ENCODE data around the gene SLC46A3. TPM values are rescaled to one million over a fixed set of nuclear protein-coding genes. Genes with fewer than 3 reads are reported as not detected.

The SLC46A3 gene
- total and polyA plus RNA-seq, 2 of the 13 experiments (the other 11 are each of a cell fraction or from before 2014, with no cell fraction given) = not detected

DNA sequence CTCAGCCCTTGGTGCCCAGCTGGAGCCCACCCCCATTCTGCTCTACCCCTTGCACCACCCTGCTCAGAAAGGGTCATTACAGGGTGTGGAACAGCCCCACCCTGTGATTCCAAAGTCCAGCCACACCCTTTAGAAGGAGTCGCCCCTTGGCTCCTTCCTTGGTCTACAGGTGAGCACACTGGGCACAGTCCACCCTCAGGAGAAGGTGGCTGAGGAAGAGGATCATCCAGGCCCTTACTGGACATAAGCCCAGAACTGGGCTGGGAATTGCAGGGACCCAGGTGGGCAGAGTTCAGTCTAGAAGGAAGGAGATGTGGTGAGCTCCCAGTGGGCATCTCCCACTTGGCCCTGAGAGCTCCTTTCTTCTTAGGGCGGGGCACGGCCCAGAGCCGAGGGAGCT is 8.6 kb downstream of the SLC46A3 start:
- ChIA-PET CTCF (ENCODE audit: low intra/inter-chr PET ratio, low total read pairs) (no interaction called here), POLR2A (no interaction called here)
- Histone ChIP-seq H3K27me3 (ENCODE audit: control insufficient read depth in 1 of 2, insufficient read depth in 2 of 2, low read length in 2 of 2) (no peaks in the 10 kb centered on the region), H3K79me2 (ENCODE audit: insufficient read depth, low read length) (no peaks in the 10 kb centered on the region), H3K4me1 (ENCODE audit: insufficient read depth, low read length) (no peaks in the 10 kb centered on the region), H2AFZ (ENCODE audit: low read length) (no peak overlapping the region), H3K4me3 (replicated peaks in 1 of 3; ENCODE audit: insufficient read depth in 1 of 3, low read depth in 2 of 3, low read length in 3 of 3) (no peak overlapping the region), H3K36me3 (replicated peaks in 1 of 2; ENCODE audit: control insufficient read depth in 1 of 2, insufficient read depth in 2 of 2, low read length in 2 of 2) (no peaks in the 10 kb centered on the region), H3K4me2 (ENCODE audit: low read depth, low read length) (no peak overlapping the region), H4K20me1 (ENCODE audit: insufficient read depth, low read length) (no peaks in the 10 kb centered on the region), H3K27ac (ENCODE audit: extremely low read length, insufficient read depth, low read length) (no peak overlapping the region), H3K9ac (ENCODE audit: insufficient read depth, low read depth, low read length) (no peak overlapping the region), H3K9me3 (ENCODE audit: low read length) (no peaks in the 10 kb centered on the region)
- WGBS (ENCODE audit: low lambda C conversion rate) = 24% methylated on average over 4 of the region's 4 CpGs
- FAIRE-seq (no peak), ATAC-seq (no peak), DNase-seq (ENCODE audit: low spot score) (no peak)
- in situ Hi-C loops (cut with HindIII; ENCODE audit: extremely low pct_ligation_motif_present, low pct_unique_long_range_greater_than_20kb) (no loop called here), intact Hi-C loops (cut with micrococcal nuclease; ENCODE audit: unreplicated experiment) (no loop called here)
- TF ChIP-seq SIN3B (IDR thresholded peaks at IDR 0.05; ENCODE audit: low read length) = no peak
- no TSS peak for BruUV-seq (replicated peaks)

DNA sequence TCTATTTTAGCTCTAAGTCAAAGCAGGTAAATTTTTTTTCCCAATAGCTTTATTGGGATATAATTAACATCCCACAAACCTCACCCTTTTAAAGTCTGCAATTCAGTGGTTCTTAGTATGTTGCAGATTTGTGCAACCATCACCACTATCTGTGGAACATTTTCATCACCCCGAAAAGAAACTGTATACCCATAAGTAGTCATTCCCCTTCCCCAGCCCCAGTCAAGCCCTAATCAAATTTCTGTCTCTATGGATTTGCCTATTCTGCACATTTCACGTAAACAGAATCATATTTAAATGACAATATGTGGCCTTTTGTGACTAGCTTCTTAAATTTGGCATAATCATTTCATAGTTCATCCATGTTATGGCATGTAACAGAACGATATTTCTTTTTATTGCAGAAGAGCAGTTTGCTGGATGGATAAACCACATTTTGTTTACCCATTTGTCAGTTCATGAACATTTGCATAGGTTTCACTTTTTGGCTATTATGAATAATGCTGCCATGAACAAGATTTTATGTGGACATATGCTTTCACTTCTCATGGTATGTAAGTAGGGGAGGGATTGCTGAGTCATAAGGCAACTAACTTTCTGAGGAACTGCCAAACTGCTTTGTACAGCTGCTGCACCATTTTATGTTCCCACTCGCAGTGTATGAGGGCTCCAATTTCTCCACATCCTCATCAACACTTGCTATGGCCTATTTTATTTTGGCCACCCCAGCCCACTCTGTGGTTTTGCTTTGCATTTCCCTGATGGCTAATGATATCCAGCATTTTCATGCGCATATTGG is 10.9 kb downstream of the SLC46A3 start:
- no peak for FAIRE-seq
- Histone ChIP-seq H3K4me1 (ENCODE audit: insufficient read depth, low read length) (no peaks in the 10 kb centered on the region), H3K36me3 (replicated peaks in 1 of 2; ENCODE audit: control insufficient read depth in 1 of 2, insufficient read depth in 2 of 2, low read length in 2 of 2) (no peaks in the 10 kb centered on the region), H3K27ac (ENCODE audit: extremely low read length, insufficient read depth, low read length) (no peak overlapping the region), H4K20me1 (ENCODE audit: insufficient read depth, low read length) (no peaks in the 10 kb centered on the region), H3K9ac (ENCODE audit: insufficient read depth, low read depth, low read length) (no peak overlapping the region), H3K4me3 (replicated peaks in 1 of 3; ENCODE audit: insufficient read depth in 1 of 3, low read depth in 2 of 3, low read length in 3 of 3) (no peak overlapping the region), H3K79me2 (ENCODE audit: insufficient read depth, low read length) (no peaks in the 10 kb centered on the region), H2AFZ (ENCODE audit: low read length) (no peak overlapping the region), H3K4me2 (ENCODE audit: low read depth, low read length) (no peak overlapping the region), H3K9me3 (ENCODE audit: low read length) (no peaks in the 10 kb centered on the region), H3K27me3 (ENCODE audit: control insufficient read depth in 1 of 2, insufficient read depth in 2 of 2, low read length in 2 of 2) (no peaks in the 10 kb centered on the region)
- TF ChIP-seq, protein P1, sequence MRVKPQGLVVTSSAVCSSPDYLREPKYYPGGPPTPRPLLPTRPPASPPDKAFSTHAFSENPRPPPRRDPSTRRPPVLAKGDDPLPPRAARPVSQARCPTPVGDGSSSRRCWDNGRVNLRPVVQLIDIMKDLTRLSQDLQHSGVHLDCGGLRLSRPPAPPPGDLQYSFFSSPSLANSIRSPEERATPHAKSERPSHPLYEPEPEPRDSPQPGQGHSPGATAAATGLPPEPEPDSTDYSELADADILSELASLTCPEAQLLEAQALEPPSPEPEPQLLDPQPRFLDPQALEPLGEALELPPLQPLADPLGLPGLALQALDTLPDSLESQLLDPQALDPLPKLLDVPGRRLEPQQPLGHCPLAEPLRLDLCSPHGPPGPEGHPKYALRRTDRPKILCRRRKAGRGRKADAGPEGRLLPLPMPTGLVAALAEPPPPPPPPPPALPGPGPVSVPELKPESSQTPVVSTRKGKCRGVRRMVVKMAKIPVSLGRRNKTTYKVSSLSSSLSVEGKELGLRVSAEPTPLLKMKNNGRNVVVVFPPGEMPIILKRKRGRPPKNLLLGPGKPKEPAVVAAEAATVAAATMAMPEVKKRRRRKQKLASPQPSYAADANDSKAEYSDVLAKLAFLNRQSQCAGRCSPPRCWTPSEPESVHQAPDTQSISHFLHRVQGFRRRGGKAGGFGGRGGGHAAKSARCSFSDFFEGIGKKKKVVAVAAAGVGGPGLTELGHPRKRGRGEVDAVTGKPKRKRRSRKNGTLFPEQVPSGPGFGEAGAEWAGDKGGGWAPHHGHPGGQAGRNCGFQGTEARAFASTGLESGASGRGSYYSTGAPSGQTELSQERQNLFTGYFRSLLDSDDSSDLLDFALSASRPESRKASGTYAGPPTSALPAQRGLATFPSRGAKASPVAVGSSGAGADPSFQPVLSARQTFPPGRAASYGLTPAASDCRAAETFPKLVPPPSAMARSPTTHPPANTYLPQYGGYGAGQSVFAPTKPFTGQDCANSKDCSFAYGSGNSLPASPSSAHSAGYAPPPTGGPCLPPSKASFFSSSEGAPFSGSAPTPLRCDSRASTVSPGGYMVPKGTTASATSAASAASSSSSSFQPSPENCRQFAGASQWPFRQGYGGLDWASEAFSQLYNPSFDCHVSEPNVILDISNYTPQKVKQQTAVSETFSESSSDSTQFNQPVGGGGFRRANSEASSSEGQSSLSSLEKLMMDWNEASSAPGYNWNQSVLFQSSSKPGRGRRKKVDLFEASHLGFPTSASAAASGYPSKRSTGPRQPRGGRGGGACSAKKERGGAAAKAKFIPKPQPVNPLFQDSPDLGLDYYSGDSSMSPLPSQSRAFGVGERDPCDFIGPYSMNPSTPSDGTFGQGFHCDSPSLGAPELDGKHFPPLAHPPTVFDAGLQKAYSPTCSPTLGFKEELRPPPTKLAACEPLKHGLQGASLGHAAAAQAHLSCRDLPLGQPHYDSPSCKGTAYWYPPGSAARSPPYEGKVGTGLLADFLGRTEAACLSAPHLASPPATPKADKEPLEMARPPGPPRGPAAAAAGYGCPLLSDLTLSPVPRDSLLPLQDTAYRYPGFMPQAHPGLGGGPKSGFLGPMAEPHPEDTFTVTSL (CRISPR knock-in tag; IDR thresholded peaks at IDR 0.05; ENCODE audit: borderline replicate concordance) = no peak
- no peak for TF ChIP-seq NFYC (CRISPR knock-in tag; IDR thresholded peaks at IDR 0.05)
- TF ChIP-seq, protein P2, sequence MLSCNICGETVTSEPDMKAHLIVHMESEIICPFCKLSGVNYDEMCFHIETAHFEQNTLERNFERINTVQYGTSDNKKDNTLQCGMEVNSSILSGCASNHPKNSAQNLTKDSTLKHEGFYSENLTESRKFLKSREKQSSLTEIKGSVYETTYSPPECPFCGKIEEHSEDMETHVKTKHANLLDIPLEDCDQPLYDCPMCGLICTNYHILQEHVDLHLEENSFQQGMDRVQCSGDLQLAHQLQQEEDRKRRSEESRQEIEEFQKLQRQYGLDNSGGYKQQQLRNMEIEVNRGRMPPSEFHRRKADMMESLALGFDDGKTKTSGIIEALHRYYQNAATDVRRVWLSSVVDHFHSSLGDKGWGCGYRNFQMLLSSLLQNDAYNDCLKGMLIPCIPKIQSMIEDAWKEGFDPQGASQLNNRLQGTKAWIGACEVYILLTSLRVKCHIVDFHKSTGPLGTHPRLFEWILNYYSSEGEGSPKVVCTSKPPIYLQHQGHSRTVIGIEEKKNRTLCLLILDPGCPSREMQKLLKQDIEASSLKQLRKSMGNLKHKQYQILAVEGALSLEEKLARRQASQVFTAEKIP (CRISPR knock-in tag; IDR thresholded peaks at IDR 0.05; ENCODE audit: borderline replicate concordance) = no peak
- no peak for DNase-seq (ENCODE audit: low spot score)
- CTCF ChIA-PET (ENCODE audit: low intra/inter-chr PET ratio, low total read pairs) = no interaction called here
- ATAC-seq = no peak
- POLR2A ChIA-PET = no interaction called here
- BruUV-seq (replicated peaks) = no TSS peak
- intact Hi-C loops (cut with micrococcal nuclease; ENCODE audit: unreplicated experiment) = no loop called here
- 25% methylated on average over 5 of the region's 5 CpGs for WGBS (ENCODE audit: low lambda C conversion rate)
- in situ Hi-C loops (cut with HindIII; ENCODE audit: extremely low pct_ligation_motif_present, low pct_unique_long_range_greater_than_20kb) = no loop called here
